Neuronal stem cell (in vitro differentiated cells): Measurements from ENCODE around the gene FLOT2.

ENCODE experiments used
- DNase-seq: peaks from one replicate; pipeline ENCODE4 v3.0.0-alpha.2; 2013; ENCODE audit warnings: low spot score
- H2AFZ ChIP-seq: one replicate; pipeline ENCODE4 v1.6.1; 2013; ENCODE audit warnings: mild to moderate bottlenecking, low read length, inconsistent platforms
- H2AK5ac ChIP-seq: 2 replicates; pipeline ENCODE4 v1.6.1; 2013; ENCODE audit warnings: low read depth, mild to moderate bottlenecking, inconsistent platforms, low read length, moderate library complexity, mixed read lengths
- H2BK120ac ChIP-seq: 2 replicates; pipeline ENCODE4 v1.6.1; 2013; ENCODE audit warnings: low read depth, mild to moderate bottlenecking, inconsistent platforms, low read length, moderate library complexity, mixed read lengths
- H2BK12ac ChIP-seq: one replicate; pipeline ENCODE4 v1.6.1; 2013; ENCODE audit warnings: low read length, inconsistent platforms
- H2BK15ac ChIP-seq: 2 replicates; pipeline ENCODE4 v1.6.1; 2013; ENCODE audit warnings: mild to moderate bottlenecking, low read length, inconsistent platforms, mixed read lengths
- H2BK5ac ChIP-seq: one replicate; pipeline ENCODE4 v1.6.1; 2013; ENCODE audit warnings: inconsistent platforms, mild to moderate bottlenecking, low read length, moderate library complexity
- H3K14ac ChIP-seq: one replicate; pipeline ENCODE4 v1.6.1; 2013; ENCODE audit warnings: low read length, inconsistent platforms
- H3K18ac ChIP-seq: 2 replicates; pipeline ENCODE4 v1.6.1; 2013; ENCODE audit warnings: low read length, inconsistent platforms
- H3K23ac ChIP-seq: 2 replicates; pipeline ENCODE4 v1.6.1; 2013; ENCODE audit warnings: low read depth, mild to moderate bottlenecking, mixed read lengths, low read length, inconsistent platforms; ENCODE audit not compliant: poor library complexity
- H3K27ac ChIP-seq: replicated peaks from 3 replicates; pipeline ENCODE4 v1.5.1; 2013; ENCODE audit warnings: low read length, inconsistent platforms
- H3K27me3 ChIP-seq, 3 experiments: 2 replicates each; pipeline ENCODE4 v1.6.1; 2013; ENCODE audit warnings: low read length in 3 of 3, mild to moderate bottlenecking in 2 of 3, inconsistent platforms in 1 of 3, low read depth in 1 of 3, mixed read lengths in 1 of 3, moderate library complexity in 1 of 3; ENCODE audit not compliant: control insufficient read depth in 3 of 3, insufficient read depth in 3 of 3
- H3K36me3 ChIP-seq, 2 donors: replicated peaks in 1 of 2; 2 replicates each; pipeline ENCODE4 v1.6.1; 2013; ENCODE audit warnings: low read length in 2 of 2; ENCODE audit not compliant: control insufficient read depth in 2 of 2, insufficient read depth in 2 of 2
- H3K4ac ChIP-seq: 2 replicates; pipeline ENCODE4 v1.6.1; 2013; ENCODE audit warnings: inconsistent platforms, mild to moderate bottlenecking, low read length, moderate library complexity
- H3K4me1 ChIP-seq, 2 donors: 1 replicate in 1 of 2; 2 replicates in 1 of 2; pipeline ENCODE4 v1.6.1; 2013; ENCODE audit warnings: low read length in 2 of 2, low read depth in 1 of 2; ENCODE audit not compliant: control insufficient read depth in 2 of 2, insufficient read depth in 1 of 2
- H3K4me2 ChIP-seq: one replicate; pipeline ENCODE4 v1.6.1; 2013; ENCODE audit warnings: mild to moderate bottlenecking, low read length, inconsistent platforms; ENCODE audit not compliant: insufficient read depth, poor library complexity, severe bottlenecking
- H3K4me3 ChIP-seq, 2 donors: 2 replicates each; pipeline ENCODE4 v1.5.1; 2013; ENCODE audit warnings: low read length in 2 of 2, mild to moderate bottlenecking in 2 of 2, inconsistent platforms in 1 of 2, moderate library complexity in 1 of 2
- H3K79me1 ChIP-seq: one replicate; pipeline ENCODE4 v1.6.1; 2013; ENCODE audit warnings: low read depth, mild to moderate bottlenecking, inconsistent platforms, low read length, moderate library complexity
- H3K9ac ChIP-seq: one replicate; pipeline ENCODE4 v1.6.1; 2013; ENCODE audit warnings: mild to moderate bottlenecking, low read depth, low read length, inconsistent platforms; ENCODE audit not compliant: poor library complexity
- H3K9me3 ChIP-seq, 2 donors: replicated peaks in 1 of 2; 2 replicates each; pipeline versions ENCODE3 to v1.6.1; 2013; ENCODE audit warnings: low read length in 2 of 2, mild to moderate bottlenecking in 2 of 2, inconsistent platforms in 1 of 2, low read depth in 1 of 2, mixed read lengths in 1 of 2, moderate library complexity in 1 of 2; ENCODE audit not compliant: control insufficient read depth in 2 of 2, insufficient read depth in 1 of 2
- H4K8ac ChIP-seq: one replicate; pipeline ENCODE4 v1.6.1; 2013; ENCODE audit warnings: low read depth, mild to moderate bottlenecking, inconsistent platforms, low read length, moderate library complexity
- H4K91ac ChIP-seq: one replicate; pipeline ENCODE4 v1.6.1; 2013; ENCODE audit warnings: low read length, low read depth, mild to moderate bottlenecking, inconsistent platforms; ENCODE audit not compliant: poor library complexity
- WGBS, 2 donors: extraction: QIAGEN DNeasy Blood & Tissue Kit; methylation state at CpG; one replicate each; pipeline ENCODE4 v1.1.7; 2013; ENCODE audit warnings: missing lambda C conversion rate in 2 of 2, mixed read lengths in 1 of 2; ENCODE audit not compliant: insufficient read length in 2 of 2, insufficient replicate concordance in 1 of 2; ENCODE audit errors: extremely low coverage in 2 of 2; 5-methylcytosine and 5-hydroxymethylcytosine counted together

The FLOT2 gene

DNA sequence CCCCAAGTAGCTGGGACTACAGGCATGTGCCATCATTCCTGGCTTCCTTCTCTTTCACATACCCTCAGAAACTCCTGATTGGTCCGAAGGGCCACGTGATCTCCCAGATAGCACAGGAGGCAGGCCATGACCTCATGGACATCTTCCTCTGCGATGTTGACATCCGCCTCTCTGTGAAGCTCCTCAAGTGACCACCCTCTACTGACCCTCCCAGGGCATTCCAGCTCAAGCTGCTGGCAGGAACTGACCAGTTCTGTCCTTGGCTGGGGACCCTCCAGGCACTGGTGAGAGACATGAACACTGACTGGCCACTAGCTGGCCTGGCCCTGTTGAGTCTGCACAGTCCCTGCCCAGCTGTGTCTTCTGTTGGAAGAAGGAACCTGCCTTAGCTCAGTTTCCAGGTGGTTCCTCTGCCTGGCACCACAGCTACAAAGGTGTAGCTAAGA lies 37.1 kb downstream of the FLOT2 start:
- Histone ChIP-seq H3K14ac (no peak overlapping the region), H3K4me1 (peaks cover 1 to 3% of the 10 kb centered on the region in 2 donors), H3K9ac (no peak overlapping the region), H3K27me3 (no peaks in the 10 kb centered on the region), H3K9me3 (no peaks in the 10 kb centered on the region), H3K4me2 (no peak overlapping the region), H3K36me3 (peaks cover 26 to 44% of the 10 kb centered on the region in 2 donors), H3K27ac (no peak overlapping the region), H3K4me3 (no peak overlapping the region), H2BK15ac (no peak overlapping the region), H2AK5ac (no peak overlapping the region), H2AFZ (no peak overlapping the region), H2BK5ac (no peak overlapping the region), H4K91ac (no peak overlapping the region), H2BK120ac (no peak overlapping the region), H3K18ac (no peak overlapping the region), H3K23ac (no peak overlapping the region), H4K8ac (no peak overlapping the region), H3K79me1 (no peaks in the 10 kb centered on the region), H2BK12ac (no peak overlapping the region), H3K4ac (no peak overlapping the region)
- DNase-seq: no peak
- no CpG with 5 or more reads among the region's 4 CpGs for WGBS, 2 donors

GRCh38 chr17:28858801-28859355 lies 38.7 kb downstream of the FLOT2 start:
- H4K91ac ChIP-seq: no peak overlapping the region
- WGBS, 2 donors: no CpG with 5 or more reads among the region's 2 CpGs

DNA sequence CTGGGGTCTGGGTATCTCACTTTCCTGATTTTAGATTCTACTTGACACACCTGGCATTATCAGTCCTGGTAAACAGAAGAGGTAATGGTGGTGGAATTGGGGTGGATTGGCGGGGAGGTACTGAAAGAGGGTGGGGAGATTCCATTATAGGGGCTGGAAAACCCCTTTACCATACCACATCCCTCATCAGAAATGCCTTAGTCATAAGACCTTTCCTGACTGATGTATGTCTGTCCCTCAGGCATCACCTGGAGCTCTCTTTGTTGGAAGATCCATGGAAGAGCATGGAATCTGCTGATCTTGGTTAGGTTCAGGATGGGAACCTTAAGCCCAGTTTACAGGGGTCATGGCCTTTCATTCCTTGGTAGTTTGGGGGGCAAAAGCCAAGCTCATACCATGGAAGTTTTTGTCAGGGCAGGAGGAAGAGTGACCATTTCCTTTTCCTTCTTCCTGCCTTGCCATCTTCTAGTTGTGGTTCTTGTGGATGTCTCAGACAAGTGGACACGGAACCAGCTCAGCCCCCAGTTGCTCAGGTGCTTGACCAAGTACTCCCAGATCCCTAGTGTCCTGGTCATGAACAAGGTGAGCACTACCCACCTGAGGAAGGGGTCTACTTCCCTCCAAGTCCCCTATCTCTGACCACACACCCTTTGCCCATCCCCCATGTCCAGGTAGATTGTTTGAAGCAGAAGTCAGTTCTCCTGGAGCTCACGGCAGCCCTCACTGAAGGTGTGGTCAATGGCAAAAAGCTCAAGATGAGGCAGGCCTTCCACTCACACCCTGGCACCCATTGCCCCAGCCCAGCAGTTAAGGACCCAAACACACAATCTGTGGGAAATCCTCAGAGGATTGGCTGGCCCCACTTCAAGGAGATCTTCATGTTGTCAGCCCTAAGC lies 39.4 kb downstream of the FLOT2 start:
- no peak overlapping the region for H3K4ac ChIP-seq
- H3K4me2 ChIP-seq: no peak overlapping the region
- H2BK12ac ChIP-seq: no peak overlapping the region
- H3K27ac ChIP-seq: no peak overlapping the region
- peaks cover 26 to 44% of the 10 kb centered on the region in 2 donors for H3K36me3 ChIP-seq
- H3K18ac ChIP-seq: no peak overlapping the region
- no peak overlapping the region for H3K9ac ChIP-seq
- H2BK120ac ChIP-seq: no peak overlapping the region
- H3K4me1 ChIP-seq: peaks cover 3 to 5% of the 10 kb centered on the region in 2 donors
- H3K4me3 ChIP-seq: no peak overlapping the region
- H2AK5ac ChIP-seq: no peak overlapping the region
- no peak for DNase-seq
- no peak overlapping the region for H2BK5ac ChIP-seq
- H3K79me1 ChIP-seq: no peaks in the 10 kb centered on the region
- H3K27me3 ChIP-seq: no peaks in the 10 kb centered on the region
- no peak overlapping the region for H4K8ac ChIP-seq
- no peaks in the 10 kb centered on the region for H3K9me3 ChIP-seq
- no peak overlapping the region for H4K91ac ChIP-seq
- H3K14ac ChIP-seq: no peak overlapping the region
- no CpG with 5 or more reads among the region's 3 CpGs for WGBS, 2 donors
- H2AFZ ChIP-seq: no peak overlapping the region
- no peak overlapping the region for H2BK15ac ChIP-seq
- no peak overlapping the region for H3K23ac ChIP-seq

More at GRCh38 chr17:28858801-28859355, 38.7 kb downstream of the FLOT2 start:
- no peak overlapping the region for H3K4me2 ChIP-seq
- no peak overlapping the region for H3K4ac ChIP-seq
- no peak overlapping the region for H2BK15ac ChIP-seq
- H3K4me3 ChIP-seq: no peak overlapping the region
- H3K79me1 ChIP-seq: no peaks in the 10 kb centered on the region
- no peak overlapping the region for H3K27ac ChIP-seq
- no peak for DNase-seq
- no peak overlapping the region for H4K8ac ChIP-seq
- H3K18ac ChIP-seq: no peak overlapping the region
- H3K27me3 ChIP-seq: no peaks in the 10 kb centered on the region
- H2BK5ac ChIP-seq: no peak overlapping the region
- no peak overlapping the region for H3K14ac ChIP-seq
- H3K23ac ChIP-seq: no peak overlapping the region
- no peak overlapping the region for H2AK5ac ChIP-seq
- H3K9ac ChIP-seq: no peak overlapping the region
- no peak overlapping the region for H2BK12ac ChIP-seq
- no peak overlapping the region for H2AFZ ChIP-seq
- H2BK120ac ChIP-seq: no peak overlapping the region
- no peaks in the 10 kb centered on the region for H3K9me3 ChIP-seq
- peaks cover 3 to 5% of the 10 kb centered on the region in 2 donors for H3K4me1 ChIP-seq
- peaks cover 26 to 44% of the 10 kb centered on the region in 2 donors for H3K36me3 ChIP-seq

- WGBS, 2 donors: no CpG with 5 or more reads among the region's 5 CpGs
- Histone ChIP-seq H2AFZ (no peak overlapping the region), H4K8ac (no peak overlapping the region), H3K9ac (no peak overlapping the region), H3K4me1 (peaks cover 3 to 5% of the 10 kb centered on the region in 2 donors), H3K27ac (no peak overlapping the region), H2AK5ac (no peak overlapping the region), H3K36me3 (peaks cover 26 to 36% of the 10 kb centered on the region in 2 donors), H3K4me3 (peak overlapping the region in 1 of 2 donors; percentile 70), H3K23ac (no peak overlapping the region), H4K91ac (no peak overlapping the region), H2BK15ac (no peak overlapping the region), H3K27me3 (no peaks in the 10 kb centered on the region), H3K18ac (no peak overlapping the region), H2BK12ac (no peak overlapping the region), H3K4ac (no peak overlapping the region), H3K79me1 (peaks cover 2% of the 10 kb centered on the region), H3K4me2 (no peak overlapping the region), H3K9me3 (no peaks in the 10 kb centered on the region), H2BK120ac (no peak overlapping the region), H2BK5ac (no peak overlapping the region), H3K14ac (no peak overlapping the region)
- DNase-seq: no peak
Measured at GRCh38 chr17:28856028-28856574, 41.4 kb downstream of the FLOT2 start.
